Transverse colon (tissue), 4 donors: Measurements from ENCODE around the gene ADCY2. TPM values are rescaled to one million over a fixed set of nuclear protein-coding genes. Genes with fewer than 3 reads are reported as not detected.
A peak's percentile ranks its signal among the peaks of the same experiment; 100 is the strongest.

Source experiments
- DNase-seq: peaks from one replicate; pipeline ENCODE4 v3.0.0-alpha.2; 2019
- H3K27ac ChIP-seq, 4 donors: fragments of 200-600 bp; sonication (generic); 2 replicates each; pipeline ENCODE4 v1.5.1; 2016 to 2018; ENCODE audit warnings: inconsistent platforms in 4 of 4
- H3K27me3 ChIP-seq: fragments of 200-600 bp; sonication (generic); 2 replicates; pipeline ENCODE4 v1.5.1; 2017; ENCODE audit warnings: inconsistent platforms
- H3K36me3 ChIP-seq, 4 donors: fragments of 200-600 bp; sonication (generic); 2 replicates each; pipeline ENCODE4 v1.5.1; 2017 to 2019; ENCODE audit warnings: inconsistent platforms in 4 of 4
- H3K4me1 ChIP-seq, 4 donors: fragments of 200-600 bp; sonication (generic); 2 replicates each; pipeline ENCODE4 v1.5.1; 2017 to 2020; ENCODE audit warnings: inconsistent platforms in 4 of 4
- H3K4me3 ChIP-seq, 4 donors: fragments of 200-600 bp; sonication (generic); 1 replicate in 1 of 4; 2 replicates in 3 of 4; pipeline versions ENCODE4 v1.5.1 to v1.6.1; 2017 to 2019; ENCODE audit warnings: inconsistent platforms in 4 of 4
- H3K9me3 ChIP-seq, 2 donors: fragments of 200-600 bp; sonication (generic); 2 replicates each; pipeline ENCODE4 v1.5.1; 2017 to 2019; ENCODE audit warnings: inconsistent platforms in 2 of 2
- CTCF ChIP-seq, 5 experiments: fragments of 200-600 bp in 3 of 5; fragments of 450-650 bp in 2 of 5; sonication (generic) in 3 of 5; IDR thresholded peaks; 1 replicate in 2 of 5; 2 replicates in 3 of 5; pipeline ENCODE4 v1.5.1; 2016 to 2017; ENCODE audit warnings: antibody characterized with exemption in 5 of 5, inconsistent platforms in 3 of 5, mild to moderate bottlenecking in 2 of 5, moderate library complexity in 1 of 5
- EP300 ChIP-seq: sonication (generic); formaldehyde crosslinking; IDR thresholded peaks from one replicate; pipeline ENCODE4 v1.6.1; 2017; ENCODE audit warnings: antibody characterized with exemption, low read depth
- POLR2A ChIP-seq: fragments of 450-650 bp; IDR thresholded peaks from one replicate; pipeline ENCODE4 v1.6.1; 2016; ENCODE audit warnings: antibody characterized with exemption, mild to moderate bottlenecking, moderate library complexity
- POLR2AphosphoS5 ChIP-seq, 3 donors: sonication (generic); formaldehyde crosslinking; IDR thresholded peaks; one replicate each; pipeline ENCODE4 v1.6.1; 2016; ENCODE audit warnings: antibody characterized with exemption in 3 of 3
- WGBS, 2 donors: methylation state at CpG; one replicate each; pipeline ENCODE4 v1.1.5; 2018; ENCODE audit warnings: low coverage in 1 of 2; 5-methylcytosine and 5-hydroxymethylcytosine counted together
- in situ Hi-C, 4 donors: fragments of 200-750 bp; cut with MboI; loops; one replicate each; pipeline versions ENCODE4 v1.15.0 to v1.15.1; 2017; ENCODE audit warnings: low sequenced_read_pairs in 3 of 4, low pct_ligation_motif_present in 1 of 4, low pct_unique_long_range_greater_than_20kb in 1 of 4
- intact Hi-C: fragments of 100-400 bp; cut with DNase I; formaldehyde crosslinking; loops from one replicate; pipeline ENCODE4 v1.15.1; 2023; ENCODE audit warnings: low total_unique reads
- total RNA-seq, 4 donors: library from RNA; depleted of rRNA; stranded (reverse); fragments of >200 nt; gene quantifications; one replicate each; pipeline ENCODE4 v1.1.0, GENCODE V29; 2016

ADCY2 gene
- total RNA-seq, 4 donors from 2014 or later = 1.4 to 4.5 (median 3.1) TPM

- no peak overlapping the region for H3K27ac ChIP-seq
- no peaks in the 10 kb centered on the region for H3K27me3 ChIP-seq
- intact Hi-C loops = no loop called here
- in situ Hi-C loops = no loop called here
- no peaks in the 10 kb centered on the region for H3K9me3 ChIP-seq
- DNase-seq = no peak
- H3K4me1 ChIP-seq = no peaks in the 10 kb centered on the region
- H3K36me3 ChIP-seq = no peaks in the 10 kb centered on the region
- TF ChIP-seq POLR2AphosphoS5 (IDR thresholded peaks at IDR 0.05) (no peak), CTCF (IDR thresholded peaks at IDR 0.05) (no peak), POLR2A (no peak), EP300 (no peak)
- no peak overlapping the region for H3K4me3 ChIP-seq
Measured at GRCh38 chr5:7642029-7642428, 246.1 kb downstream of the ADCY2 start.

GRCh38 chr5:7644723-7645122 is 248.8 kb downstream of the ADCY2 start:
- intact Hi-C loops = no loop called here
- no peaks in the 10 kb centered on the region for H3K9me3 ChIP-seq
- H3K27me3 ChIP-seq = no peaks in the 10 kb centered on the region
- H3K4me3 ChIP-seq = no peak overlapping the region
- no peak overlapping the region for H3K27ac ChIP-seq
- no peak for DNase-seq
- H3K36me3 ChIP-seq = no peaks in the 10 kb centered on the region
- no peak for TF ChIP-seq POLR2A
- TF ChIP-seq POLR2AphosphoS5 (IDR thresholded peaks at IDR 0.05) = no peak
- TF ChIP-seq CTCF (IDR thresholded peaks at IDR 0.05) = no peak
- TF ChIP-seq EP300 = no peak
- 76 to 78% methylated on average over 3 of the region's 3 CpGs for WGBS, 2 donors
- in situ Hi-C loops = no loop called here
- no peaks in the 10 kb centered on the region for H3K4me1 ChIP-seq

DNA sequence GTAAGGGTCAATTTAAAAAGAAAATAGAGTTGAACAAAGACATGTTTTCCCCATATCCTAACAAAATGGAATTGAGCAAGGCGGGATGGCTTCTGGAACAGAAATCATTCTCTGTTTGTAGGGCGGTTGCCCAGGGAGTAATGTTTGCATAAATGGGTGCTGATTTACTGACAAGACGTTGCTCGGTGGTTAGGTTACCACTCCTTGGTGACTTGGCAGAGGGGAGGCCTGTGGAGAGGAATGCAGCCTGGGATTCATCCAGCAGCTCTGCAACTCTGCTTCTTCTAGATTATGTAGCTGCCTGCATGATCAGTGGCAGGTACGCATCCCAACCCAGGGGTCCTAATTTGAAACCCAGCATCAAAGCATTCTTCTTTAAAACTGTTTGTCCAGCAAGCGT is 254.8 kb downstream of the ADCY2 start:
- Histone ChIP-seq H3K27ac (peak overlapping the region in 3 of 4 donors; percentile 29 to 75 (median 52)), H3K27me3 (no peaks in the 10 kb centered on the region), H3K9me3 (no peaks in the 10 kb centered on the region), H3K4me1 (no peaks in the 10 kb centered on the region), H3K4me3 (no peak overlapping the region), H3K36me3 (no peaks in the 10 kb centered on the region)
- DNase-seq = no peak
- TF ChIP-seq CTCF (IDR thresholded peaks at IDR 0.05) = no peak
- no peak for TF ChIP-seq POLR2A
- TF ChIP-seq EP300 = no peak
- no peak for TF ChIP-seq POLR2AphosphoS5 (IDR thresholded peaks at IDR 0.05)
- intact Hi-C loops = no loop called here
- in situ Hi-C loops = no loop called here
- WGBS, 2 donors = 60 to 72% methylated on average over 3 to 6 of the region's 6 CpGs

DNA sequence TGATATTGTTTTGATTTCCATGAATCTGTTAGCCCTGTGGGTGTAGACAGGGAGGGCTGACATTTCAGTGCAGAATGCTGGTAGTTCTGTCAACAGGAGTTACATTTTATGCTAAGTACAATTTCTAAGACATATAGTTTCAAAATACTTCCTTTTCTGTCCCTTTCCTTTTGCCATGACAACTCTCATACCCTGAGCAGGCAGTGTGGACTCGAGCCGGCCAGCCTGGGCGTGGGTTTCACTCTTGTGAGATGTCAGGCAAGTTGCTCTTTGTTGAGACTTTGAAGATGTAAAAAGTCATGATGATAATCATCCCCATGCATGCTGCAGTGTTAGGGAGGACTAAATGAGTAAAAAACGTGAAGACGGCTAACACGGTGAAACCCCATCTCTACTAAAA is 257.1 kb downstream of the ADCY2 start:
- Histone ChIP-seq H3K27ac (no peak overlapping the region), H3K36me3 (no peaks in the 10 kb centered on the region), H3K9me3 (no peaks in the 10 kb centered on the region), H3K27me3 (no peaks in the 10 kb centered on the region), H3K4me1 (no peaks in the 10 kb centered on the region), H3K4me3 (no peak overlapping the region)
- no peak for DNase-seq
- WGBS, 2 donors = 71 to 86% methylated on average over 3 to 6 of the region's 6 CpGs
- in situ Hi-C loops = no loop called here
- TF ChIP-seq POLR2A (no peak), EP300 (no peak), POLR2AphosphoS5 (IDR thresholded peaks at IDR 0.05) (no peak), CTCF (IDR thresholded peaks at IDR 0.05) (no peak)
- intact Hi-C loops = no loop called here
